Ovary (tissue), 9 donors: ENCODE measurements around the gene PARD3. TPM values are rescaled to one million over a fixed set of nuclear protein-coding genes. Genes with fewer than 3 reads are reported as not detected.

Experiments
- DNase-seq, 5 donors: peaks; one replicate each; pipeline ENCODE4 v3.0.0-alpha.2; 2019 to 2020
- H3K27ac ChIP-seq, 2 donors: fragments of 200-600 bp; one replicate each; pipeline versions ENCODE4 v1.5.1 to v1.8.0; 2019 to 2022
- H3K27me3 ChIP-seq: fragments of 200-600 bp; one replicate; pipeline ENCODE4 v1.8.0; 2022
- H3K36me3 ChIP-seq: fragments of 200-600 bp; sonication (generic); one replicate; pipeline ENCODE4 v1.5.1; 2019
- H3K4me1 ChIP-seq: one replicate; pipeline ENCODE4 v1.8.1; 2013; ENCODE audit warnings: mild to moderate bottlenecking, moderate library complexity; ENCODE audit not compliant: insufficient read depth
- H3K4me3 ChIP-seq: fragments of 200-600 bp; sonication (generic); one replicate; pipeline ENCODE4 v1.5.1; 2017
- H3K9me3 ChIP-seq, 2 donors: fragments of 200-600 bp in 1 of 2; sonication (generic) in 1 of 2; one replicate each; pipeline versions ENCODE4 v1.5.1 to v1.8.1; 2013 to 2019; ENCODE audit warnings: mild to moderate bottlenecking in 1 of 2, moderate library complexity in 1 of 2
- CTCF ChIP-seq, 3 donors: fragments of 450-650 bp in 2 of 3; fragments of 200-600 bp in 1 of 3; IDR thresholded peaks; one replicate each; pipeline versions ENCODE4 v1.5.1 to v1.8.0; 2016 to 2022; ENCODE audit warnings: antibody characterized with exemption in 3 of 3, mild to moderate bottlenecking in 1 of 3
- EP300 ChIP-seq: sonication (generic); formaldehyde crosslinking; IDR thresholded peaks from one replicate; pipeline ENCODE4 v1.6.1; 2017; ENCODE audit warnings: antibody characterized with exemption
- POLR2A ChIP-seq: fragments of 450-650 bp; IDR thresholded peaks from one replicate; pipeline ENCODE4 v1.6.1; 2017; ENCODE audit warnings: antibody characterized with exemption, mild to moderate bottlenecking, moderate library complexity
- WGBS, 3 donors: extraction: QIAGEN DNeasy Blood & Tissue Kit in 1 of 3; methylation state at CpG; one replicate each; pipeline versions ENCODE4 v1.1.5 to v1.1.7; 2013 to 2017; 5-methylcytosine and 5-hydroxymethylcytosine counted together
- intact Hi-C, 4 donors: fragments of 100-400 bp; cut with DNase I; formaldehyde crosslinking; loops; one replicate each; pipeline versions ENCODE4 v1.11.0 to v1.15.1; 2022 to 2023
- polyA plus RNA-seq, 2 donors: library from polyadenylated mRNA; stranded (reverse); fragments of 200-250 nt in 1 of 2; fragments of 350-450 nt in 1 of 2; fragmentation: Illumina TruSeq in 1 of 2; extraction: RNeasy Lipid Tissue Mini Kit (QIAGEN cat#74804) in 1 of 2; gene quantifications; one replicate each; pipeline ENCODE4 v1.2.3, GENCODE V29; 2013 to 2014
- total RNA-seq, 7 donors: library from RNA; depleted of rRNA in 2 of 7; stranded (reverse); fragments of >200 nt in 2 of 7; fragmentation: NEBNext Ultra II Directional in 3 of 7; extraction: Animal tissue kit (Norgen Biotek cat#: 25700) in 3 of 7; gene quantifications; one replicate each; pipeline versions ENCODE4 v1.1.0 to v1.2.4, GENCODE V29; 2016 to 2023
- donor health status: DM: no; HTN: no; CAD: no; lungs with moderate emphysema.
- donor health status: DM: no; HTN: no; CAD: no.
- donor health status: Bipolar disorder and iron deficiency.
- donor health status: DM: yes; HTN: yes; CAD: no.
- donor health status: DM: no; HTN: no; CAD: no.
- donor health status: DM: yes; HTN: yes; CAD: no.

Gene PARD3
- total and polyA plus RNA-seq, 9 donors: 31.8 to 92.3 (median 67.1) TPM

GRCh38 chr10:34125702-34126101 is 689.4 kb downstream of the PARD3 start:
- Histone ChIP-seq H3K4me1 (peaks cover 5% of the 10 kb centered on the region), H3K36me3 (no peaks in the 10 kb centered on the region), H3K4me3 (no peak overlapping the region), H3K27me3 (no peaks in the 10 kb centered on the region), H3K27ac (no peak overlapping the region), H3K9me3 (no peaks in the 10 kb centered on the region)
- TF ChIP-seq EP300: no peak
- TF ChIP-seq POLR2A: no peak
- TF ChIP-seq CTCF (IDR thresholded peaks at IDR 0.05): no peak
- 55 to 72% (median 71%) methylated on average over 5 of the region's 5 CpGs for WGBS, 3 donors
- no peak for DNase-seq
- intact Hi-C loops: no loop called here

GRCh38 chr10:34124522-34125035 is 690.5 kb downstream of the PARD3 start:
- intact Hi-C loops: no loop called here
- peaks cover 5% of the 10 kb centered on the region for H3K4me1 ChIP-seq
- H3K36me3 ChIP-seq: no peaks in the 10 kb centered on the region
- no peak for DNase-seq
- H3K27me3 ChIP-seq: no peaks in the 10 kb centered on the region
- 74 to 78% (median 77%) methylated on average over 6 of the region's 6 CpGs for WGBS, 3 donors
- H3K9me3 ChIP-seq: no peaks in the 10 kb centered on the region
- no peak overlapping the region for H3K4me3 ChIP-seq
- no peak for TF ChIP-seq POLR2A
- H3K27ac ChIP-seq: no peak overlapping the region

GRCh38 chr10:34121781-34122622 is 693.1 kb downstream of the PARD3 start:
- Histone ChIP-seq H3K27me3 (no peaks in the 10 kb centered on the region), H3K9me3 (no peaks in the 10 kb centered on the region), H3K4me3 (no peak overlapping the region), H3K27ac (no peak overlapping the region), H3K36me3 (no peaks in the 10 kb centered on the region), H3K4me1 (peaks cover 11% of the 10 kb centered on the region)
- TF ChIP-seq EP300: no peak
- no peak for TF ChIP-seq CTCF (IDR thresholded peaks at IDR 0.05)
- TF ChIP-seq POLR2A: no peak
- intact Hi-C loops: no loop called here
- DNase-seq: no peak
- WGBS, 3 donors: 31 to 49% (median 38%) methylated on average over 7 of the region's 7 CpGs

- no peak overlapping the region for H3K27ac ChIP-seq
- peaks cover 16% of the 10 kb centered on the region for H3K4me1 ChIP-seq
- DNase-seq: no peak
- 87 to 91% (median 90%) methylated on average over 7 of the region's 7 CpGs for WGBS, 3 donors
- intact Hi-C loops: no loop called here
- H3K27me3 ChIP-seq: no peaks in the 10 kb centered on the region
- H3K36me3 ChIP-seq: no peaks in the 10 kb centered on the region
- H3K9me3 ChIP-seq: no peaks in the 10 kb centered on the region
- no peak overlapping the region for H3K4me3 ChIP-seq
- TF ChIP-seq POLR2A (no peak), EP300 (no peak)
These were observed 693.9 kb downstream of the PARD3 start for GRCh38 chr10:34121125-34121753.

GRCh38 chr10:34119456-34119855 is 695.6 kb downstream of the PARD3 start:
- peaks cover 16% of the 10 kb centered on the region for H3K4me1 ChIP-seq
- WGBS, 3 donors: 97% methylated on average over 25 of the region's 25 CpGs
- TF ChIP-seq EP300 (no peak), POLR2A (no peak), CTCF (IDR thresholded peaks at IDR 0.05) (no peak)

More at GRCh38 chr10:34119456-34119855, 695.6 kb downstream of the PARD3 start:
- Histone ChIP-seq H3K36me3 (no peaks in the 10 kb centered on the region), H3K27ac (no peak overlapping the region), H3K27me3 (no peaks in the 10 kb centered on the region), H3K4me3 (no peak overlapping the region), H3K9me3 (no peaks in the 10 kb centered on the region)
- intact Hi-C loops: no loop called here
- DNase-seq: no peak
